K562 (cell line): ENCODE results near the gene DNAJC13. TPM values are rescaled to one million over a fixed set of nuclear protein-coding genes. Genes with fewer than 3 reads are reported as not detected.

ENCODE experiments used
- CREB3L1 ChIP-seq: fragments of 450-650 bp; IDR thresholded peaks from 2 replicates; pipeline ENCODE4 v1.6.1; 2014; ENCODE audit warnings: low read depth, mild to moderate bottlenecking, moderate library complexity, borderline replicate concordance
- MAX ChIP-seq: sonication (generic); formaldehyde crosslinking; IDR thresholded peaks from 2 replicates; pipeline ENCODE4 v1.9.0; 2022; ENCODE audit warnings: mild to moderate bottlenecking, missing genetic modification reagents
- SPI1 ChIP-seq: IDR thresholded peaks from 2 replicates; pipeline ENCODE4 v1.6.1; 2011; ENCODE audit warnings: low read depth, low read length, control low read depth, borderline replicate concordance
- TCF7L2 ChIP-seq: fragments of 150-350 bp; IDR thresholded peaks from 2 replicates; pipeline ENCODE4 v1.6.1; 2016; ENCODE audit warnings: low read depth, mild to moderate bottlenecking, low read length, moderate library complexity
- ZFP1 ChIP-seq: fragments of 450-650 bp; formaldehyde crosslinking; IDR thresholded peaks from 2 replicates; pipeline ENCODE4 v1.4.0; 2020; ENCODE audit warnings: mild to moderate bottlenecking, mixed read lengths
- ZNF124 ChIP-seq: sonication (generic); formaldehyde crosslinking; IDR thresholded peaks from 2 replicates; pipeline ENCODE4 v1.8.1; 2022; ENCODE audit warnings: missing genetic modification reagents
- ZNF592 ChIP-seq: fragments of 450-650 bp; IDR thresholded peaks from 2 replicates; pipeline ENCODE4 v1.6.1; 2017; ENCODE audit warnings: antibody characterized with exemption, mild to moderate bottlenecking
- ZSCAN29 ChIP-seq: fragments of 450-650 bp; IDR thresholded peaks from 2 replicates; pipeline ENCODE4 v1.6.1; 2017
- polyA plus RNA-seq, 8 experiments: library from polyadenylated mRNA; depleted of rRNA in 4 of 8; stranded (reverse) in 5 of 8; unstranded in 3 of 8; fragments of >200 nt; fragmentation: Nextera tagmentation in 2 of 8; fragmentation: Illumina TruSeq in 1 of 8; extraction: Ambion mirVana in 2 of 8; extraction: Trizol in 1 of 8; gene quantifications; 2 replicates each; pipeline versions ENCODE4 v1.2.1 to v1.2.3, GENCODE V29; 2011 to 2014; ENCODE audit warnings: inconsistent platforms in 1 of 8, missing spikeins in 1 of 8
- total RNA-seq, 7 experiments: library from RNA; depleted of rRNA in 6 of 7; stranded (reverse); fragments of >200 nt in 6 of 7; fragmentation: Illumina TruSeq in 2 of 7; extraction: Trizol in 2 of 7; gene quantifications; 2 replicates each; pipeline versions ENCODE4 v1.2.1 to v1.2.3, GENCODE V29; 2011 to 2021; ENCODE audit warnings: low replicate concordance in 1 of 7
- TF ChIP-seq, protein P1 (sequence below): sonication (generic); formaldehyde crosslinking; IDR thresholded peaks from 2 replicates; pipeline ENCODE4 v1.8.0; 2023; ENCODE audit warnings: mild to moderate bottlenecking, missing genetic modification reagents
- TF ChIP-seq, protein P2 (sequence below), 2 experiments: fragments of 450-650 bp; conservative IDR thresholded peaks; 2 replicates each; pipeline ENCODE4 v1.6.1; 2017; ENCODE audit warnings: mild to moderate bottlenecking in 2 of 2, moderate library complexity in 2 of 2

The DNAJC13 gene
- total and polyA plus RNA-seq, 9 of the 15 experiments (the other 6 are each of a cell fraction or from before 2014, with no cell fraction given): 2.9 to 17.1 (median 10.2) TPM

DNA sequence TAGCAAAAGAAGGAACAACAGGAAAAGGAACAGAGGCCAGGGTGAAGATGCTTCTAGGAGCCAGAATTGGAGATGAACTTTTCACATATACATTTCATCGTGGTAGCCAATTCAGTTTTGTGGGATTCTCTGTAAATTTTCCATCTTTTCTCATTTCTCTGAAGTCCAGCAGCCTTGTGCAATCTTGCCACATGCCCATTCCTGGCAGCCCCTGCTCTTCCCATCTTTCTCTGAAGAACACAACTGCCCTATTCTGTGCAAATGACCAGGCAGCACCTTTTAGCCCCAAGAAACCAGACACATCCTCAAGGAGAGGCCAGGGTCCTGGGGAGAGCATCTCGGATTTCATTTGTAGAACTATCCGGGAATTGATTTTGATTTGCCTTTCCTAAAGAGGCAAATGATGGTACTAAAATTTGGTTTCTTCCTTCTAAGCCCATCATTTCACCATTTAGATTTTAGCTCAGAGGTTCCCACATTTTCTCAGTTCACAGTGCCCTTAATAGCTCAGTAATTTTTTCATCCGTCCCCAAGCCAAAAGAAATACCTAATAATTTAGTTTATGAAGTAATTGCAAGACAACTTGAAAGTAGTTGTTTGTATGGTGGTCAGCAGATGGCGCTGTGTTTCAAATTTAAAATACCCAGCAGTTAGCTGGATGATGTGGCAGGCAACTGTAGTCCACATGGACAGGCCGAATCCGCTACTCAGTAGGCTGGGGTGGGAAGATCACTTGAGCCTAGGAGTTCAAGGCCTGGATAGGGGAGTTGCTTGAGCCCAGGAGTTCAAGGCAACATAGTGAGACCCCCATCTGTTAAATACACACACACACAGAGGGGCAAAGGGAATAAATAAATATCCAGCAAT, 118.5 kb downstream of the DNAJC13 start (continued):
- TF ChIP-seq, protein P1, sequence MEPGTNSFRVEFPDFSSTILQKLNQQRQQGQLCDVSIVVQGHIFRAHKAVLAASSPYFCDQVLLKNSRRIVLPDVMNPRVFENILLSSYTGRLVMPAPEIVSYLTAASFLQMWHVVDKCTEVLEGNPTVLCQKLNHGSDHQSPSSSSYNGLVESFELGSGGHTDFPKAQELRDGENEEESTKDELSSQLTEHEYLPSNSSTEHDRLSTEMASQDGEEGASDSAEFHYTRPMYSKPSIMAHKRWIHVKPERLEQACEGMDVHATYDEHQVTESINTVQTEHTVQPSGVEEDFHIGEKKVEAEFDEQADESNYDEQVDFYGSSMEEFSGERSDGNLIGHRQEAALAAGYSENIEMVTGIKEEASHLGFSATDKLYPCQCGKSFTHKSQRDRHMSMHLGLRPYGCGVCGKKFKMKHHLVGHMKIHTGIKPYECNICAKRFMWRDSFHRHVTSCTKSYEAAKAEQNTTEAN (CRISPR knock-in tag): no peak
- TF ChIP-seq MAX: peak; percentile 51; the same call in 1 of the 2 replicates
- TF ChIP-seq ZSCAN29: no peak
- TF ChIP-seq, protein P2, sequence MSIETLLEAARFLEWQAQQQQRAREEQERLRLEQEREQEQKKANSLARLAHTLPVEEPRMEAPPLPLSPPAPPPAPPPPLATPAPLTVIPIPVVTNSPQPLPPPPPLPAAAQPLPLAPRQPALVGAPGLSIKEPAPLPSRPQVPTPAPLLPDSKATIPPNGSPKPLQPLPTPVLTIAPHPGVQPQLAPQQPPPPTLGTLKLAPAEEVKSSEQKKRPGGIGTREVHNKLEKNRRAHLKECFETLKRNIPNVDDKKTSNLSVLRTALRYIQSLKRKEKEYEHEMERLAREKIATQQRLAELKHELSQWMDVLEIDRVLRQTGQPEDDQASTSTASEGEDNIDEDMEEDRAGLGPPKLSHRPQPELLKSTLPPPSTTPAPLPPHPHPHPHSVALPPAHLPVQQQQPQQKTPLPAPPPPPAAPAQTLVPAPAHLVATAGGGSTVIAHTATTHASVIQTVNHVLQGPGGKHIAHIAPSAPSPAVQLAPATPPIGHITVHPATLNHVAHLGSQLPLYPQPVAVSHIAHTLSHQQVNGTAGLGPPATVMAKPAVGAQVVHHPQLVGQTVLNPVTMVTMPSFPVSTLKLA (conservative IDR thresholded peaks at IDR 0.05): peak in 1 of 2 experiments; percentile 36; a peak in 1 of 4 replicates
- peak; percentile 91 for TF ChIP-seq CREB3L1
- TF ChIP-seq ZNF124 (CRISPR knock-in tag): no peak
- TF ChIP-seq TCF7L2: no peak
- no peak for TF ChIP-seq SPI1
- peak; percentile 76 for TF ChIP-seq ZNF592
- TF ChIP-seq ZFP1 (CRISPR knock-in tag): no peak
- TF ChIP-seq, all 486 proteins: peak for 15
